Thoracic aorta (tissue), 2 donors: ENCODE data around the gene BEND5. TPM values are rescaled to one million over a fixed set of nuclear protein-coding genes. Genes with fewer than 3 reads are reported as not detected.
A peak's percentile ranks its signal among the peaks of the same experiment; 100 is the strongest.

ENCODE experiments used
- ATAC-seq: fragments of 150-250 bp; one replicate; pipeline ENCODE4 v1.8.0; 2017; ENCODE audit warnings: low read depth; ENCODE audit not compliant: insufficient number of reproducible peaks, low FRiP score
- DNase-seq: peaks from one replicate; pipeline ENCODE4 v3.0.0-alpha.2; 2020; ENCODE audit warnings: low spot score
- H3K27ac ChIP-seq, 2 donors: fragments of 200-600 bp; sonication (generic); 1 replicate in 1 of 2; 2 replicates in 1 of 2; pipeline ENCODE4 v1.5.1; 2016; ENCODE audit warnings: mild to moderate bottlenecking in 2 of 2, moderate library complexity in 2 of 2
- H3K27me3 ChIP-seq: fragments of 200-600 bp; sonication (generic); replicated peaks from 2 replicates; pipeline ENCODE4 v1.6.0; 2016; ENCODE audit warnings: mild to moderate bottlenecking; ENCODE audit not compliant: insufficient read depth
- H3K36me3 ChIP-seq: fragments of 200-600 bp; sonication (generic); one replicate; pipeline ENCODE4 v1.5.1; 2016
- H3K4me1 ChIP-seq, 2 donors: fragments of 200-600 bp; sonication (generic); 1 replicate in 1 of 2; 2 replicates in 1 of 2; pipeline versions ENCODE4 v1.5.1 to v1.6.0; 2016; ENCODE audit warnings: low read depth in 2 of 2, mild to moderate bottlenecking in 1 of 2; ENCODE audit not compliant: control insufficient read depth in 1 of 2
- H3K4me3 ChIP-seq: fragments of 200-600 bp; sonication (generic); 2 replicates; pipeline ENCODE4 v1.5.1; 2016; ENCODE audit warnings: mild to moderate bottlenecking
- H3K9me3 ChIP-seq: fragments of 200-600 bp; sonication (generic); 2 replicates; pipeline ENCODE4 v1.5.1; 2016
- total RNA-seq, 2 donors: library from RNA; depleted of rRNA; stranded (reverse); fragments of >200 nt; gene quantifications; one replicate each; pipeline versions ENCODE4 v1.1.0 to v1.2.3, GENCODE V29; 2016
- TF ChIP-seq, protein P1 (sequence below): fragments of 200-600 bp; sonication (generic); IDR thresholded peaks from one replicate; pipeline ENCODE4 v1.5.1; 2019; ENCODE audit warnings: antibody characterized with exemption

BEND5 gene
- 1 to 10 TPM; 6.5 to 9.5 TPM for total RNA-seq

DNA sequence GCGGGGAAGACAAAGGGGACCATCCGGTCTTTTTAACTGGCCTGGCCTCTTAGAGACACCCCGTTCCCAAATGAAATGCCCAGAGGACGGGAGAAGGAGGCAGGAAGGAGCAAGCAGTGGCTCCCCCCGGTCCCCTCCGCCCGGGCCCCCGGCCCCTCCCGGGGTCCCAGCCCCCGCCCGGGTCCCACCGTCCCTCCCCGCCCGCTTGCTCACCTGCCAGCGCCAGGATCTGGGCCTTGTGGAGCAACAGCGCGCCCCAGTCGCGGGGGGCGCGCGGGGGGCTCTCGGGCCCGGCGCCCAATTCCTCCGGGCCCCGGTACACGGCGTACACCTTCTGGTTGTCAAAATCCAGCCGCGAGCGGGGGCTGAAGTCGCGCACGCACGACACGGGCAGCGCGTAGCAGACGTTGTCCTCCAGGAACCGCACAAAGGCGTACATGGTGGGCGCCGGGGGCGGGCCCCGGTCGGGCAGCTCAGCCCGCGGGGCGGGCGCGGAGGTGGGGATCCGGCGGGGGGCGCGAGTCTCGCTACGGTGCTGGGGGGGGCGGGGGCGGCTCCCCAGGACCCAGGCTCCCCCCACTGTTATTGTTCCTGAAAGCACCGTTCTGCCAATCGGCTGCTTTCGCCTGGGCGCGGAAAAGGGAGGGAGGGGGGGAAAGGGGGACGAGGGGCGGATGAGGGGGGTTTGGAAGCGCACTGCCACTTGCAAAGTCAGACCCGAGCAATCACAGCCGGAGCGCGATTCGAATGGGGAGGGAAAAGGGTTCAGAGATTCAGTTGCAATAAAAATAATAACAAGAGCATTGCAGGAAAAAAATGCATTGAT lies at the start of gene BEND5:
Gene BEND5 (minus strand): TSS at position 499 of the 826 bp plus-strand sequence. CDS start 60 bp downstream, at position 439.
- H3K4me1 ChIP-seq: peaks cover 8 to 54% of the 10 kb centered on the region in 2 donors
- ATAC-seq: no peak

GRCh38 chr1:48823168-48823567 lies 46.5 kb upstream of the BEND5 start:
- H3K36me3 ChIP-seq: no peaks in the 10 kb centered on the region
- ATAC-seq: no peak

More for the DNA sequence above, at the start of gene BEND5:
- Histone ChIP-seq H3K36me3 (no peaks in the 10 kb centered on the region), H3K9me3 (no peaks in the 10 kb centered on the region), H3K27ac (peak within 1 kb of the TSS; percentile 85 to 88), H3K27me3 (no peaks in the 10 kb centered on the region), H3K4me3 (peak within 1 kb of the TSS; percentile 89)
- TF ChIP-seq, protein P1, sequence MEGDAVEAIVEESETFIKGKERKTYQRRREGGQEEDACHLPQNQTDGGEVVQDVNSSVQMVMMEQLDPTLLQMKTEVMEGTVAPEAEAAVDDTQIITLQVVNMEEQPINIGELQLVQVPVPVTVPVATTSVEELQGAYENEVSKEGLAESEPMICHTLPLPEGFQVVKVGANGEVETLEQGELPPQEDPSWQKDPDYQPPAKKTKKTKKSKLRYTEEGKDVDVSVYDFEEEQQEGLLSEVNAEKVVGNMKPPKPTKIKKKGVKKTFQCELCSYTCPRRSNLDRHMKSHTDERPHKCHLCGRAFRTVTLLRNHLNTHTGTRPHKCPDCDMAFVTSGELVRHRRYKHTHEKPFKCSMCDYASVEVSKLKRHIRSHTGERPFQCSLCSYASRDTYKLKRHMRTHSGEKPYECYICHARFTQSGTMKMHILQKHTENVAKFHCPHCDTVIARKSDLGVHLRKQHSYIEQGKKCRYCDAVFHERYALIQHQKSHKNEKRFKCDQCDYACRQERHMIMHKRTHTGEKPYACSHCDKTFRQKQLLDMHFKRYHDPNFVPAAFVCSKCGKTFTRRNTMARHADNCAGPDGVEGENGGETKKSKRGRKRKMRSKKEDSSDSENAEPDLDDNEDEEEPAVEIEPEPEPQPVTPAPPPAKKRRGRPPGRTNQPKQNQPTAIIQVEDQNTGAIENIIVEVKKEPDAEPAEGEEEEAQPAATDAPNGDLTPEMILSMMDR: no peak
- no peak for DNase-seq

DNA sequence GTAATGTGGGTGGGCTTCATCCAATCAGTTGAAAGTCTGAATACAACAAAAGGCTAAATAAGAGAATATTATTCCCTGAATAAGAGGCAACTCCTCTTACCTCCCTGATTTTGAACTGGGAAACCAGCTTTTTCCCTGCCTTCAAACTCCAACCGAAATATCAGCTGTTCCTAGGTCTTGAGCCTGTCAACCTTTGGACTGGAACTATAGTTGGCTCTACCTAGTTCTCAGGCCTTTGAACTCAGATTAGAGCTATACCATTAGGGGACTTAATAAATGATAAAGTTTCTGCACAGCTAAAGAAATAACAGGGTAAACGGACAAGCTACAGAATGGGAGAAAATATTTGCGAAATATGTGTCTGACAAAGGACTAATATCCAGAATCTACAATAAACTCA lies 43.8 kb upstream of the BEND5 start:
- Histone ChIP-seq H3K4me3 (no peak overlapping the region), H3K27ac (no peak overlapping the region), H3K4me1 (no peaks in the 10 kb centered on the region), H3K27me3 (no peaks in the 10 kb centered on the region), H3K9me3 (no peaks in the 10 kb centered on the region), H3K36me3 (no peaks in the 10 kb centered on the region)
- no peak for ATAC-seq
- no peak for DNase-seq
- TF ChIP-seq, protein P1: no peak

More at GRCh38 chr1:48823168-48823567, 46.5 kb upstream of the BEND5 start:
- H3K27me3 ChIP-seq: no peaks in the 10 kb centered on the region
- TF ChIP-seq, protein P1: no peak
- no peak overlapping the region for H3K4me3 ChIP-seq
- no peak for DNase-seq
- no peak overlapping the region for H3K27ac ChIP-seq
- no peaks in the 10 kb centered on the region for H3K9me3 ChIP-seq
- no peaks in the 10 kb centered on the region for H3K4me1 ChIP-seq

DNA sequence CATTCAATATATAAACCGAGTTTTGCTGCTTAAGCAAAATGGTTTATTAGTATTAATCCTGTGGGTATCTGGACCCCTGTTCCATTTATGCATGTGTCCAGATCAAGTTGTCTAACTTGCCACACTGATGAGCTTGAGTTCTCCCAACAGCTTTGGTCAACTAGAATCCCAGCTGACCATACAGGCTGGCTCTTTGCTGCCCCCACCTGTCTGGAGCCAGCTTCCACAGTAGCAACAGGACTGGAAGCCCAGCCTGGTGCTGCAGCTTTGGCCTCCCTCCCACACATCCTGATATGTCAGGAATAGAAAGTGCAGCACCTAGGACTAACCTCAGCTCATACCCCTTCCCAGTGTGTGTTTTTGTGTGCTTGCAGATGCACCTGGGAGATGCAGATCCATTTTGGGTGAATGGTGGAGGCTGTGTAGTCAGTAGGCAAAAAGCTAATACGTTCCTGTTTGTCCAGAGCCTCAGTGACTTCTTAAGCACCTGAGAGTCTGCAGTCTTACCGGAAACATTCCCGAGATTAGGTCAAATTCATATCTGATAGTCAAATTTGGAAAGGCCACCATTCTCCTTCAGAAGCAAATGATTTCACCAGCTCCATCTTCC lies 40.9 kb upstream of the BEND5 start:
- Histone ChIP-seq H3K27ac (no peak overlapping the region), H3K4me3 (no peak overlapping the region), H3K36me3 (no peaks in the 10 kb centered on the region), H3K4me1 (no peaks in the 10 kb centered on the region), H3K27me3 (no peaks in the 10 kb centered on the region), H3K9me3 (no peaks in the 10 kb centered on the region)
- TF ChIP-seq, protein P1: peak; percentile 79
- DNase-seq (no peak), ATAC-seq (no peak)

DNA sequence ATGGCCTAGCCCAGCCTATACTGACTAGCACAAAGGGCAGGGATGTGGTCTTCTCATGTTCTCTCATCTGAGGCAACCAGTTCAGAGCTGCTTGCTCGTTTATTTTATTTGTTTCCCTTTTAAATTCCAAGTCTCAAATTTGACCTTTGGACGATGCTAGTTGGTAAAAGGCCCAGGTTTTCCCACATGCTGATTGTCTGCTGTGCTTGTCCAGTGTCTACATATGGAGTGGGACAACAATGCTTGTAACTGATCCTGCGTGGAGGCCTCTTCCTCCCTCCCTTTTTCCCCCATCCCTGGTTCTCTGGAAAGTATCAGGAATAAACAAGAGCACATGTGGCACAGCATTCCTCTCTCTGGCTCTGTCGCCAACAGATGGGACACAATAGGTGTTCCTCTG lies 34.0 kb upstream of the BEND5 start:
- Histone ChIP-seq H3K27ac (no peak overlapping the region), H3K27me3 (no peaks in the 10 kb centered on the region), H3K9me3 (no peaks in the 10 kb centered on the region), H3K4me1 (peaks cover 7 to 27% of the 10 kb centered on the region in 2 donors), H3K36me3 (no peaks in the 10 kb centered on the region), H3K4me3 (no peak overlapping the region)
- TF ChIP-seq, protein P1: no peak
- DNase-seq (no peak), ATAC-seq (no peak)
